Liver (tissue), 9 donors: Measurements from ENCODE around the gene LRP10. TPM values are rescaled to one million over a fixed set of nuclear protein-coding genes. Genes with fewer than 3 reads are reported as not detected.

Experiments
- DNase-seq: peaks from one replicate; pipeline ENCODE4 v3.0.0-alpha.2; 2017; ENCODE audit warnings: low spot score
- H3K27ac ChIP-seq, 2 donors: one replicate each; pipeline ENCODE4 v1.7.0; 2013; ENCODE audit warnings: inconsistent platforms in 2 of 2, low read length in 2 of 2, control low read depth in 1 of 2, low read depth in 1 of 2, mild to moderate bottlenecking in 1 of 2
- H3K27me3 ChIP-seq, 4 donors: one replicate each; pipeline versions ENCODE4 v1.6.1 to v1.7.0; 2013; ENCODE audit warnings: low read length in 3 of 4, inconsistent platforms in 1 of 4, mild to moderate bottlenecking in 1 of 4, moderate library complexity in 1 of 4; ENCODE audit not compliant: control insufficient read depth in 4 of 4, insufficient read depth in 4 of 4
- H3K36me3 ChIP-seq, 4 donors: one replicate each; pipeline versions ENCODE4 v1.6.1 to v1.7.0; 2013; ENCODE audit warnings: low read length in 3 of 4, mild to moderate bottlenecking in 3 of 4, low read depth in 1 of 4, moderate library complexity in 1 of 4; ENCODE audit not compliant: control insufficient read depth in 4 of 4, insufficient read depth in 3 of 4
- H3K4me1 ChIP-seq, 4 donors: one replicate each; pipeline versions ENCODE4 v1.6.1 to v1.7.0; 2013; ENCODE audit warnings: low read length in 3 of 4, mild to moderate bottlenecking in 3 of 4, moderate library complexity in 1 of 4; ENCODE audit not compliant: control insufficient read depth in 4 of 4, insufficient read depth in 4 of 4
- H3K4me3 ChIP-seq, 3 donors: one replicate each; pipeline versions ENCODE4 v1.6.1 to v1.7.0; 2013; ENCODE audit warnings: low read length in 3 of 3, control low read depth in 1 of 3, low read depth in 1 of 3, mild to moderate bottlenecking in 1 of 3
- H3K9ac ChIP-seq, 2 donors: one replicate each; pipeline ENCODE4 v1.7.0; 2013; ENCODE audit warnings: low read length in 2 of 2, mild to moderate bottlenecking in 2 of 2, moderate library complexity in 2 of 2, control low read depth in 1 of 2, low read depth in 1 of 2
- H3K9me3 ChIP-seq, 4 donors: one replicate each; pipeline versions ENCODE4 v1.6.1 to v1.7.0; 2013; ENCODE audit warnings: low read length in 3 of 4; ENCODE audit not compliant: control insufficient read depth in 4 of 4
- EGR1 ChIP-seq, 2 donors: IDR thresholded peaks; 2 replicates each; pipeline ENCODE4 v1.6.1; 2016 to 2018; ENCODE audit warnings: antibody characterized with exemption in 2 of 2, low read depth in 2 of 2
- FOXA1 ChIP-seq: IDR thresholded peaks from 2 replicates; pipeline ENCODE4 v1.6.1; 2016; ENCODE audit warnings: antibody characterized with exemption
- FOXA2 ChIP-seq: IDR thresholded peaks from 2 replicates; pipeline ENCODE4 v1.6.1; 2016; ENCODE audit warnings: antibody characterized with exemption
- HNF4A ChIP-seq, 2 donors: conservative IDR thresholded peaks; 2 replicates each; pipeline ENCODE4 v1.6.1; 2016; ENCODE audit warnings: antibody characterized with exemption in 2 of 2, mild to moderate bottlenecking in 2 of 2
- HNF4G ChIP-seq: IDR thresholded peaks from 2 replicates; pipeline ENCODE4 v1.6.1; 2016; ENCODE audit warnings: antibody characterized with exemption
- JUND ChIP-seq, 2 donors: IDR thresholded peaks; 2 replicates each; pipeline ENCODE4 v1.6.1; 2016; ENCODE audit warnings: antibody characterized with exemption in 2 of 2
- NR2F2 ChIP-seq: IDR thresholded peaks from 2 replicates; pipeline ENCODE4 v1.6.1; 2016; ENCODE audit warnings: antibody characterized with exemption
- RXRA ChIP-seq, 2 donors: IDR thresholded peaks; 2 replicates each; pipeline ENCODE4 v1.6.1; 2017 to 2018; ENCODE audit warnings: antibody characterized with exemption in 2 of 2, mild to moderate bottlenecking in 1 of 2
- SP1 ChIP-seq: IDR thresholded peaks from 2 replicates; pipeline ENCODE4 v1.6.1; 2018; ENCODE audit warnings: antibody characterized with exemption, mild to moderate bottlenecking
- TAF1 ChIP-seq: conservative IDR thresholded peaks from 2 replicates; pipeline ENCODE4 v1.6.1; 2016; ENCODE audit warnings: antibody characterized with exemption, mild to moderate bottlenecking
- YY1 ChIP-seq: IDR thresholded peaks from 2 replicates; pipeline ENCODE4 v1.6.1; 2016; ENCODE audit warnings: antibody characterized with exemption, mild to moderate bottlenecking
- WGBS: extraction: QIAGEN DNeasy Blood & Tissue Kit; methylation state at CpG from one replicate; pipeline ENCODE4 v1.1.7; 2013; 5-methylcytosine and 5-hydroxymethylcytosine counted together
- polyA plus RNA-seq, 2 donors: library from polyadenylated mRNA; stranded (reverse) in 1 of 2; unstranded in 1 of 2; fragments of 200-250 nt in 1 of 2; fragments of >200 nt in 1 of 2; fragmentation: Nextera tagmentation in 1 of 2; extraction: Ambion mirVana in 1 of 2; gene quantifications; one replicate each; pipeline versions ENCODE4 v1.2.1 to v1.2.3, GENCODE V29; 2013 to 2015
- total RNA-seq, 2 donors: library from RNA; depleted of rRNA; stranded (reverse); fragments of >200 nt; gene quantifications; one replicate each; pipeline ENCODE4 v1.2.3, GENCODE V29; 2014
- TF ChIP-seq, protein P1 (sequence below): IDR thresholded peaks from 2 replicates; pipeline ENCODE4 v1.6.1; 2016; ENCODE audit warnings: antibody characterized with exemption
- TF ChIP-seq, protein P2 (sequence below): IDR thresholded peaks from 2 replicates; pipeline ENCODE4 v1.6.1; 2016; ENCODE audit warnings: antibody characterized with exemption
- TF ChIP-seq, protein P3 (sequence below): fragments of 150-350 bp; IDR thresholded peaks from 2 replicates; pipeline ENCODE4 v1.5.1; 2017; ENCODE audit warnings: improper control_type of control experiment, low read depth, low read length; ENCODE audit not compliant: missing input control
- TF ChIP-seq, protein P4 (sequence below): IDR thresholded peaks from 2 replicates; pipeline ENCODE4 v1.6.1; 2016; ENCODE audit warnings: antibody characterized with exemption, mild to moderate bottlenecking
- donor health status: healthy.
- donor health status: healthy.
- donor health status: healthy.
- donor health status: healthy.
- donor health status: healthy.

The LRP10 gene
- total and polyA plus RNA-seq, 4 donors = 19.5 to 61.7 (median 31.3) TPM

DNA sequence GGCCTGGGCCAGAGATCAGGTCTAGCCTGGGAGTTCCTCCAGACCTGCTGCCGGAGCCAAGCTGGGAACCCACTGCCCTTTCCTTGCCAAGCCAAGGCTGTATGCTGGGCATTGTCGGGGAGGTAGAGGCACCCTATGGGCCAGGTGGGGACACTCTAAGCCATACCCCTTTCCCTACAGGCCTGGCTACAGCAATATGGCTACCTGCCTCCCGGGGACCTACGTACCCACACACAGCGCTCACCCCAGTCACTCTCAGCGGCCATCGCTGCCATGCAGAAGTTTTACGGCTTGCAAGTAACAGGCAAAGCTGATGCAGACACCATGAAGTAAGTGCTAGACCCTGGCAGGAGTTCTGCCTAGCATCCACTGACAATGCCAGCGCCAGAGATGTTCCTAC is 30.2 kb upstream of the LRP10 start:
- Histone ChIP-seq H3K27me3 (no peaks in the 10 kb centered on the region), H3K4me1 (peaks cover 0 to 14% (median 1%) of the 10 kb centered on the region in 4 donors), H3K9ac (no peak overlapping the region), H3K9me3 (no peaks in the 10 kb centered on the region), H3K36me3 (peaks cover 2 to 12% (median 4%) of the 10 kb centered on the region in 4 donors), H3K27ac (no peak overlapping the region), H3K4me3 (no peak overlapping the region)
- TF ChIP-seq, protein P1, sequence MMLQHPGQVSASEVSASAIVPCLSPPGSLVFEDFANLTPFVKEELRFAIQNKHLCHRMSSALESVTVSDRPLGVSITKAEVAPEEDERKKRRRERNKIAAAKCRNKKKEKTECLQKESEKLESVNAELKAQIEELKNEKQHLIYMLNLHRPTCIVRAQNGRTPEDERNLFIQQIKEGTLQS = no peak
- TF ChIP-seq HNF4A (conservative IDR thresholded peaks at IDR 0.05) = no peak
- no peak for TF ChIP-seq FOXA2
- TF ChIP-seq FOXA1 = no peak
- TF ChIP-seq YY1 = no peak
- no peak for TF ChIP-seq HNF4G
- TF ChIP-seq RXRA (IDR thresholded peaks at IDR 0.05) = no peak
- DNase-seq = no peak
- 94% methylated on average over 9 of the region's 9 CpGs for WGBS

DNA sequence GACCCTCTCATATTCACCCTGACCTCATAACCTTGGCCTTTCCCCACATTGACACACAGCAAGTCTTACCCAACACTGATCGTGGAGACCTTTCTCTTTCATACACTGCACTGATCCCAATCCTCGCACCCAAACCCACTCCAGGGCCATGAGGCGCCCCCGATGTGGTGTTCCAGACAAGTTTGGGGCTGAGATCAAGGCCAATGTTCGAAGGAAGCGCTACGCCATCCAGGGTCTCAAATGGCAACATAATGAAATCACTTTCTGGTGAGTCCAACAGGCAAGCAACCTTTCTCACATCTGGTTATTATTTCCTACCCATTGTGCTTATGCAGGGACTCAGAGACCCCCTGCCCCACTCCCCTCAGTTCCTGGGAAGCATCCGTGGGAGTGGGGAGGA is 29.8 kb upstream of the LRP10 start:
- no peaks in the 10 kb centered on the region for H3K27me3 ChIP-seq
- no peak overlapping the region for H3K9ac ChIP-seq
- no peaks in the 10 kb centered on the region for H3K9me3 ChIP-seq
- peaks cover 0 to 9% (median 1%) of the 10 kb centered on the region in 4 donors for H3K4me1 ChIP-seq
- WGBS = 96% methylated on average over 8 of the region's 8 CpGs
- TF ChIP-seq RXRA (IDR thresholded peaks at IDR 0.05) (no peak), HNF4G (no peak), YY1 (no peak), FOXA1 (no peak), TAF1 (no peak)
- TF ChIP-seq, protein P2, sequence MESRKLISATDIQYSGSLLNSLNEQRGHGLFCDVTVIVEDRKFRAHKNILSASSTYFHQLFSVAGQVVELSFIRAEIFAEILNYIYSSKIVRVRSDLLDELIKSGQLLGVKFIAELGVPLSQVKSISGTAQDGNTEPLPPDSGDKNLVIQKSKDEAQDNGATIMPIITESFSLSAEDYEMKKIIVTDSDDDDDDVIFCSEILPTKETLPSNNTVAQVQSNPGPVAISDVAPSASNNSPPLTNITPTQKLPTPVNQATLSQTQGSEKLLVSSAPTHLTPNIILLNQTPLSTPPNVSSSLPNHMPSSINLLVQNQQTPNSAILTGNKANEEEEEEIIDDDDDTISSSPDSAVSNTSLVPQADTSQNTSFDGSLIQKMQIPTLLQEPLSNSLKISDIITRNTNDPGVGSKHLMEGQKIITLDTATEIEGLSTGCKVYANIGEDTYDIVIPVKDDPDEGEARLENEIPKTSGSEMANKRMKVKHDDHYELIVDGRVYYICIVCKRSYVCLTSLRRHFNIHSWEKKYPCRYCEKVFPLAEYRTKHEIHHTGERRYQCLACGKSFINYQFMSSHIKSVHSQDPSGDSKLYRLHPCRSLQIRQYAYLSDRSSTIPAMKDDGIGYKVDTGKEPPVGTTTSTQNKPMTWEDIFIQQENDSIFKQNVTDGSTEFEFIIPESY = no peak
- TF ChIP-seq, protein P3, sequence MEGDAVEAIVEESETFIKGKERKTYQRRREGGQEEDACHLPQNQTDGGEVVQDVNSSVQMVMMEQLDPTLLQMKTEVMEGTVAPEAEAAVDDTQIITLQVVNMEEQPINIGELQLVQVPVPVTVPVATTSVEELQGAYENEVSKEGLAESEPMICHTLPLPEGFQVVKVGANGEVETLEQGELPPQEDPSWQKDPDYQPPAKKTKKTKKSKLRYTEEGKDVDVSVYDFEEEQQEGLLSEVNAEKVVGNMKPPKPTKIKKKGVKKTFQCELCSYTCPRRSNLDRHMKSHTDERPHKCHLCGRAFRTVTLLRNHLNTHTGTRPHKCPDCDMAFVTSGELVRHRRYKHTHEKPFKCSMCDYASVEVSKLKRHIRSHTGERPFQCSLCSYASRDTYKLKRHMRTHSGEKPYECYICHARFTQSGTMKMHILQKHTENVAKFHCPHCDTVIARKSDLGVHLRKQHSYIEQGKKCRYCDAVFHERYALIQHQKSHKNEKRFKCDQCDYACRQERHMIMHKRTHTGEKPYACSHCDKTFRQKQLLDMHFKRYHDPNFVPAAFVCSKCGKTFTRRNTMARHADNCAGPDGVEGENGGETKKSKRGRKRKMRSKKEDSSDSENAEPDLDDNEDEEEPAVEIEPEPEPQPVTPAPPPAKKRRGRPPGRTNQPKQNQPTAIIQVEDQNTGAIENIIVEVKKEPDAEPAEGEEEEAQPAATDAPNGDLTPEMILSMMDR = no peak
- TF ChIP-seq, protein P1 = no peak
- H3K36me3 ChIP-seq = peaks cover 2 to 12% (median 4%) of the 10 kb centered on the region in 4 donors
- H3K27ac ChIP-seq = no peak overlapping the region
- no peak for DNase-seq
- H3K4me3 ChIP-seq = no peak overlapping the region

DNA sequence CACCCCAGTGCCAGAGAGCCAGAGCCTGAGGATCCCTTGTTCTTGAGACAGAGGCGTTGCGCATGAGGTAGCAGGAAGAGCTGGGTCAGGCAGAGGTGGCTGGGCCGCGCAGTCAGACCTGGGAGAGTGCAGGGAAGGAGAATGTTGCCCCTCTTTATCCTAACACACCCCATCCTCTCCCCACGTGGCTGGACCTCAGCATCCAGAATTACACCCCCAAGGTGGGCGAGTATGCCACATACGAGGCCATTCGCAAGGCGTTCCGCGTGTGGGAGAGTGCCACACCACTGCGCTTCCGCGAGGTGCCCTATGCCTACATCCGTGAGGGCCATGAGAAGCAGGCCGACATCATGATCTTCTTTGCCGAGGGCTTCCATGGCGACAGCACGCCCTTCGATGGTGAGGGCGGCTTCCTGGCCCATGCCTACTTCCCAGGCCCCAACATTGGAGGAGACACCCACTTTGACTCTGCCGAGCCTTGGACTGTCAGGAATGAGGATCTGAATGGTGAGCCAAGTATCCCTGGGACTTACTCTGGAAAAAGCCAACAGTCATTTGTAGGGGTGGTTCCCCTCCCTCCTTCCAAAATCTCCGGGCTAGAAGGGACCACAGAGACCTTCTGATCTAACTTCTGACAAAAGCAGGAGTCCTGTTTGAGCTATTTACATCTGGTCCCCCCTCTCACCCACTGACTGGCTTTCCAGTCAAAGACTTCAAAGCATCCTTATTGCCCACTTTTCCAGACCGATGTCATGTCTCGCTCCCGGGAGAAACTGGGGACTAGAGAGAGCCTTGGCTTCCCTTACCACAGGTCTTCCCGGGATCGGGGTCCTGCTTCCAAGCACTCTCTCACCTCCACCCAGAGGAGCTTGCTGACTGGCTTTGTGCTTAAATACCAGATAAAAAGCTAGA is 29.1 kb upstream of the LRP10 start:
- DNase-seq = no peak
- no peak overlapping the region for H3K27ac ChIP-seq
- WGBS = 94% methylated on average over 28 of the region's 28 CpGs
- H3K27me3 ChIP-seq = no peaks in the 10 kb centered on the region
- peaks cover 0 to 9% (median 0%) of the 10 kb centered on the region in 4 donors for H3K4me1 ChIP-seq
- no peaks in the 10 kb centered on the region for H3K9me3 ChIP-seq
- no peak overlapping the region for H3K9ac ChIP-seq
- H3K4me3 ChIP-seq = no peak overlapping the region
- H3K36me3 ChIP-seq = peaks cover 2 to 12% (median 4%) of the 10 kb centered on the region in 4 donors
- no peak for TF ChIP-seq NR2F2
- no peak for TF ChIP-seq FOXA1
- TF ChIP-seq, protein P4, sequence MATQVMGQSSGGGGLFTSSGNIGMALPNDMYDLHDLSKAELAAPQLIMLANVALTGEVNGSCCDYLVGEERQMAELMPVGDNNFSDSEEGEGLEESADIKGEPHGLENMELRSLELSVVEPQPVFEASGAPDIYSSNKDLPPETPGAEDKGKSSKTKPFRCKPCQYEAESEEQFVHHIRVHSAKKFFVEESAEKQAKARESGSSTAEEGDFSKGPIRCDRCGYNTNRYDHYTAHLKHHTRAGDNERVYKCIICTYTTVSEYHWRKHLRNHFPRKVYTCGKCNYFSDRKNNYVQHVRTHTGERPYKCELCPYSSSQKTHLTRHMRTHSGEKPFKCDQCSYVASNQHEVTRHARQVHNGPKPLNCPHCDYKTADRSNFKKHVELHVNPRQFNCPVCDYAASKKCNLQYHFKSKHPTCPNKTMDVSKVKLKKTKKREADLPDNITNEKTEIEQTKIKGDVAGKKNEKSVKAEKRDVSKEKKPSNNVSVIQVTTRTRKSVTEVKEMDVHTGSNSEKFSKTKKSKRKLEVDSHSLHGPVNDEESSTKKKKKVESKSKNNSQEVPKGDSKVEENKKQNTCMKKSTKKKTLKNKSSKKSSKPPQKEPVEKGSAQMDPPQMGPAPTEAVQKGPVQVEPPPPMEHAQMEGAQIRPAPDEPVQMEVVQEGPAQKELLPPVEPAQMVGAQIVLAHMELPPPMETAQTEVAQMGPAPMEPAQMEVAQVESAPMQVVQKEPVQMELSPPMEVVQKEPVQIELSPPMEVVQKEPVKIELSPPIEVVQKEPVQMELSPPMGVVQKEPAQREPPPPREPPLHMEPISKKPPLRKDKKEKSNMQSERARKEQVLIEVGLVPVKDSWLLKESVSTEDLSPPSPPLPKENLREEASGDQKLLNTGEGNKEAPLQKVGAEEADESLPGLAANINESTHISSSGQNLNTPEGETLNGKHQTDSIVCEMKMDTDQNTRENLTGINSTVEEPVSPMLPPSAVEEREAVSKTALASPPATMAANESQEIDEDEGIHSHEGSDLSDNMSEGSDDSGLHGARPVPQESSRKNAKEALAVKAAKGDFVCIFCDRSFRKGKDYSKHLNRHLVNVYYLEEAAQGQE = no peak
- TF ChIP-seq FOXA2 = no peak
- TF ChIP-seq HNF4A (conservative IDR thresholded peaks at IDR 0.05) = no peak
- no peak for TF ChIP-seq SP1
- no peak for TF ChIP-seq JUND (IDR thresholded peaks at IDR 0.05)
- TF ChIP-seq YY1 = no peak
- no peak for TF ChIP-seq EGR1 (IDR thresholded peaks at IDR 0.05; ENCODE audit: low read depth in 2 of 2)
- TF ChIP-seq, protein P1 = no peak
- no peak for TF ChIP-seq RXRA (IDR thresholded peaks at IDR 0.05)
